MM.1S (cell line): Measurements from ENCODE around the gene TEP1.

Experiments used
- EZH2 ChIP-seq: fragments of 300-600 bp; sonication (generic); optimal IDR thresholded peaks from 2 replicates; pipeline ENCODE3; 2017; ENCODE audit warnings: low read depth, mild to moderate bottlenecking, antibody characterized with exemption, low read length, mixed read lengths
- TF ChIP-seq, protein P1 (sequence below): fragments of 300-600 bp; sonication (generic); IDR thresholded peaks from 2 replicates; pipeline ENCODE4 v1.5.1; 2016; ENCODE audit warnings: antibody characterized with exemption, low read length, mixed read lengths

DNA sequence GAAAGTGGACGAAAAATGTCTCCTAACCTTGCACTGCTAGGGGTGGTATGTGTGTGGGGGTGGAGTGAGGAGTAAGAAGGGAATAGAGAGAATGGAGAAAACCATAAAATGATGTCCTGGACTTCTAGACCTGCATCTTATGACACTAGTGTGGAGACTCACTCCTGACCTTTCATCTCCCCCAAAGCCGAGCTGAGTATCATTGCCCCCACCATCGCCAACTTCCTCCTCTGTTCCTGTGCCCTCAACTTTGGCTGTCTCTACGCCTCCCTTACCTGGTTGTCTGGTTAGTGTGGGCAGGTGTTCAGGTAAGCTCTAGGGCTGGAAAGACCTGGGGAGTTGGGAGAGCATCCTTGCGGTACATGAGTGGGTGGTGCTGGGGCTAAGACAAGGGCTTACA lies 27.2 kb upstream of the TEP1 start:
- TF ChIP-seq, protein P1, sequence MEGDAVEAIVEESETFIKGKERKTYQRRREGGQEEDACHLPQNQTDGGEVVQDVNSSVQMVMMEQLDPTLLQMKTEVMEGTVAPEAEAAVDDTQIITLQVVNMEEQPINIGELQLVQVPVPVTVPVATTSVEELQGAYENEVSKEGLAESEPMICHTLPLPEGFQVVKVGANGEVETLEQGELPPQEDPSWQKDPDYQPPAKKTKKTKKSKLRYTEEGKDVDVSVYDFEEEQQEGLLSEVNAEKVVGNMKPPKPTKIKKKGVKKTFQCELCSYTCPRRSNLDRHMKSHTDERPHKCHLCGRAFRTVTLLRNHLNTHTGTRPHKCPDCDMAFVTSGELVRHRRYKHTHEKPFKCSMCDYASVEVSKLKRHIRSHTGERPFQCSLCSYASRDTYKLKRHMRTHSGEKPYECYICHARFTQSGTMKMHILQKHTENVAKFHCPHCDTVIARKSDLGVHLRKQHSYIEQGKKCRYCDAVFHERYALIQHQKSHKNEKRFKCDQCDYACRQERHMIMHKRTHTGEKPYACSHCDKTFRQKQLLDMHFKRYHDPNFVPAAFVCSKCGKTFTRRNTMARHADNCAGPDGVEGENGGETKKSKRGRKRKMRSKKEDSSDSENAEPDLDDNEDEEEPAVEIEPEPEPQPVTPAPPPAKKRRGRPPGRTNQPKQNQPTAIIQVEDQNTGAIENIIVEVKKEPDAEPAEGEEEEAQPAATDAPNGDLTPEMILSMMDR: no peak
- TF ChIP-seq EZH2: no peak
